MCF 10A (cell line): ENCODE results near the gene NXPE1. TPM values are rescaled to one million over a fixed set of nuclear protein-coding genes. Genes with fewer than 3 reads are reported as not detected.

ENCODE experiments used
- BruUV-seq: library from RNA; stranded (reverse); fragments of 400-500 nt; replicated peaks from 2 replicates; lab custom pipeline; 2021; lab: Mats Ljungman, UMichigan
- CTCF ChIA-PET: fragments of 300-600 bp; sonication (Branson Sonifier 250); formaldehyde crosslinking; extraction: SDS; loops from one replicate; lab custom pipeline; 2021; ENCODE audit warnings: antibody characterized with exemption, inconsistent platforms; lab: Yijun Ruan, JAX
- POLR2A ChIA-PET: fragments of 300-600, 350-650 bp; sonication (Branson Sonifier 250); formaldehyde crosslinking; extraction: SDS; loops from one replicate; lab custom pipeline; 2020; ENCODE audit warnings: antibody characterized with exemption, inconsistent platforms; lab: Yijun Ruan, JAX
- DNase-seq: peaks from one replicate; pipeline ENCODE4 v3.0.0-alpha.2; 2018; ENCODE audit not compliant: unreplicated experiment
- H3K27ac Mint-ChIP-seq: one replicate; pipeline ENCODE4 v1.8.0; 2022; ENCODE audit warnings: mild to moderate bottlenecking, low read depth, mixed read lengths; ENCODE audit not compliant: unreplicated experiment
- H3K27me3 Mint-ChIP-seq: one replicate; pipeline ENCODE4 v1.8.0; 2022; ENCODE audit warnings: mixed read lengths; ENCODE audit not compliant: insufficient read depth, unreplicated experiment
- H3K36me3 Mint-ChIP-seq: one replicate; pipeline ENCODE4 v1.8.0; 2022; ENCODE audit warnings: mild to moderate bottlenecking, moderate library complexity, mixed read lengths; ENCODE audit not compliant: insufficient read depth, unreplicated experiment
- H3K4me1 Mint-ChIP-seq: one replicate; pipeline ENCODE4 v1.8.0; 2022; ENCODE audit warnings: mixed read lengths; ENCODE audit not compliant: insufficient read depth, unreplicated experiment
- H3K4me3 Mint-ChIP-seq: one replicate; pipeline ENCODE4 v1.8.0; 2022; ENCODE audit warnings: mild to moderate bottlenecking, moderate library complexity, mixed read lengths; ENCODE audit not compliant: unreplicated experiment
- H3K9me3 Mint-ChIP-seq: one replicate; pipeline ENCODE4 v1.8.0; 2022; ENCODE audit warnings: mixed read lengths; ENCODE audit not compliant: unreplicated experiment
- CTCF ChIP-seq: fragments of 200-600 bp; IDR thresholded peaks from one replicate; pipeline ENCODE4 v1.8.0; 2022; ENCODE audit warnings: antibody characterized with exemption, mild to moderate bottlenecking; ENCODE audit not compliant: unreplicated experiment
- intact Hi-C: fragments of 100-400 bp; cut with micrococcal nuclease; formaldehyde crosslinking; loops from 2 replicates; pipeline ENCODE4 v1.14.1; 2022
- total RNA-seq: library from RNA; stranded (reverse); gene quantifications from 2 replicates; pipeline ENCODE4 v1.2.3, GENCODE V29; 2022

NXPE1 gene
- total RNA-seq, 1 experiment from 2014 or later = not detected

- no peak for TF ChIP-seq CTCF
- Mint-ChIP-seq H3K27ac (no peak overlapping the region), H3K36me3 (no peaks in the 10 kb centered on the region), H3K27me3 (no peaks in the 10 kb centered on the region), H3K4me3 (no peak overlapping the region), H3K9me3 (peaks cover 8% of the 10 kb centered on the region), H3K4me1 (no peaks in the 10 kb centered on the region)
- BruUV-seq = no TSS peak
- no peak for DNase-seq
- intact Hi-C loops = no loop called here
- POLR2A ChIA-PET = no interaction called here
- CTCF ChIA-PET = interaction anchor here (0.6 kb wide), 1 partner anchor 137 kb away, joined by 3 read pairs; no protein-coding TSS in a partner anchor
Observed at GRCh38 chr11:114587398-114587953, 27.8 kb upstream of the NXPE1 start.

GRCh38 chr11:114586797-114587196 lies 27.1 kb upstream of the NXPE1 start:
- no TSS peak for BruUV-seq
- DNase-seq = peak; percentile 9
- TF ChIP-seq CTCF = no peak
- Mint-ChIP-seq H3K4me1 (no peaks in the 10 kb centered on the region), H3K9me3 (peaks cover 8% of the 10 kb centered on the region), H3K4me3 (no peak overlapping the region), H3K27me3 (no peaks in the 10 kb centered on the region), H3K36me3 (no peaks in the 10 kb centered on the region), H3K27ac (no peak overlapping the region)
- ChIA-PET CTCF (interaction anchor here (0.6 kb wide), 1 partner anchor 137 kb away, joined by 3 read pairs; no protein-coding TSS in a partner anchor), POLR2A (no interaction called here)
- intact Hi-C loops = no loop called here

- Mint-ChIP-seq H3K4me3 (no peak overlapping the region), H3K9me3 (no peaks in the 10 kb centered on the region), H3K36me3 (no peaks in the 10 kb centered on the region), H3K27ac (no peak overlapping the region), H3K27me3 (no peaks in the 10 kb centered on the region), H3K4me1 (no peaks in the 10 kb centered on the region)
- TF ChIP-seq CTCF = no peak
- POLR2A ChIA-PET = no interaction called here
- intact Hi-C loops = no loop called here
- no peak for DNase-seq
- no TSS peak for BruUV-seq
- CTCF ChIA-PET = no interaction called here
Observed at GRCh38 chr11:114571712-114572111, 12.0 kb upstream of the NXPE1 start.

GRCh38 chr11:114569801-114570200 lies 10.1 kb upstream of the NXPE1 start:
- no peaks in the 10 kb centered on the region for H3K27me3 Mint-ChIP-seq
- H3K9me3 Mint-ChIP-seq = no peaks in the 10 kb centered on the region
- DNase-seq = no peak
- ChIA-PET POLR2A (no interaction called here), CTCF (interaction anchor here (0.7 kb wide), 1 partner anchor 15 kb away, joined by 3 read pairs; no protein-coding TSS in a partner anchor)
- no peak for TF ChIP-seq CTCF
- H3K4me3 Mint-ChIP-seq = no peak overlapping the region
- intact Hi-C loops = no loop called here
- H3K4me1 Mint-ChIP-seq = no peaks in the 10 kb centered on the region
- no TSS peak for BruUV-seq
- no peaks in the 10 kb centered on the region for H3K36me3 Mint-ChIP-seq
- no peak overlapping the region for H3K27ac Mint-ChIP-seq
